ENCODE measurements around the gene P2RY1.
A peak's percentile ranks its signal among the peaks of the same experiment; 100 is the strongest.

P2RY1 gene

GRCh38 chr3:152834776-152835600, at the start of gene P2RY1:
P2RY1 (plus strand) TSS chr3:152835131; CDS start chr3:152835783, 652 bp downstream.
- DNase-seq = peak; percentile 54

DNA sequence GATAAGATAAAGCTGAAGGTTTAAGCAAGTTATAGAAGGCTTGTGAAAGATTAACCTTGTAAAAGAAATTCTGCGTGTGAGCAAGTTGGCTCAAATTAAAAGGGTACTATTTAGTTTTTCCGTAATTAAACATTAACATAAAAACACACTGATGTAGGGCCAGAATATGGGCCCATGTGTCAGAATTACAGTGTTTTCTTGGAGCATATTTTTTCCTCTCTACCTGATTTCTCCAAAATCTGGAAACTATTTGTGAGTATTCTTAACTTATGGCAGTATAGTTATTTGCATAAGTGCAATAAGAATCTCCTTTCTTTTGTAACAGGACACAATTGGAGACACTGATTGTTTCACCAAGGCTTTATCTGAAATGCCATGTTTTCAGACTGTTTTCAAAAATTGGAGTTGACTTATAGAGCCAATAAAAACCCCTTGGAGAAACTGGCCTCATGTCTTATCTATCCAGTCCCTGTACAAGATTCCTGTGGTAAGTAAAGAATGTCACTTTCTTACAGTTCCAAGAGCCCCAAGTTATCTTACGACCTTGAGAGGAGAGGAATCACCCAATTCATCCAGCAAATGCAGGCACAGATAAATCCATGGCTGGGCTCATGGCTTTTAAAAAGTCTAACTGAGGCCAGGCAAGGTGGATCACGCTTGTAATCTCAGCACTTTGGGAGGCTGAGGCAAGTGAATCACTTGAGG, 47.8 kb upstream of the P2RY1 start:
- DNase-seq = no peak

DNA sequence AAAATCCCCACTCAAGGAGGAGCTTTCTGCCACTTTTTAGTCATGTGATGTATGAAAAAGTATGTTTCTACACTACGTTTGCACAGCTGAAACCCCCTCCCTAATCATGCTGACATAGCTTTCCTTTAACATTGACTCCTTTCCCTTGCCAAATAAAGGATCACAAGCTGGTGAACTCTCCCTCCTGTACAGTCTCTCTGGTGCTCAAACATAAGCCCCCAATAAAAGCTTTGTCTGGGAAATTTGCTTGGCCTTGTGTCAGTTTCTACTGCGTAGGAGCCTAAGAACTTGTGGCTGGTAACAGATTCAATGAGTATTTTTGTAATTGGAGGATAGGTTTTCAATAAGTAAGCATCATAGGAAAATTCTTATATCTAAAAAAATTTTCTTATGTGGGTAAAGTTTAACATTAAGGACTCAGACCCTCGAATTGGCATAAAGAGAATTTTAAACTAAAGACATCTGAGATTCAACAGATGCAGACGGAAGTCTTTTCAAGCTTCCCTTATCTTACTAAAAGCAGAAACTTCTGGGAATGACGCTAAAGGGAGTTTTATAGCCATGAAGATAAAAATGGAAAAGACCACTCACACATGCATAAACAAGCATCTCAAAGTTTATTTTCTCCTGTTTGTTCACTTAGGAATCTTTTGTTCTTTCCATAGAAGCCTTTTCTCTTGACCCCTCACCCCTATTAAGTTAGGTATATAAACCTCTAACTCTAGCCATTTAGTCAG, 44.1 kb upstream of the P2RY1 start:
- no peak for DNase-seq

GRCh38 chr3:152793969-152794368, 41.0 kb upstream of the P2RY1 start:
- DNase-seq = no peak

DNA sequence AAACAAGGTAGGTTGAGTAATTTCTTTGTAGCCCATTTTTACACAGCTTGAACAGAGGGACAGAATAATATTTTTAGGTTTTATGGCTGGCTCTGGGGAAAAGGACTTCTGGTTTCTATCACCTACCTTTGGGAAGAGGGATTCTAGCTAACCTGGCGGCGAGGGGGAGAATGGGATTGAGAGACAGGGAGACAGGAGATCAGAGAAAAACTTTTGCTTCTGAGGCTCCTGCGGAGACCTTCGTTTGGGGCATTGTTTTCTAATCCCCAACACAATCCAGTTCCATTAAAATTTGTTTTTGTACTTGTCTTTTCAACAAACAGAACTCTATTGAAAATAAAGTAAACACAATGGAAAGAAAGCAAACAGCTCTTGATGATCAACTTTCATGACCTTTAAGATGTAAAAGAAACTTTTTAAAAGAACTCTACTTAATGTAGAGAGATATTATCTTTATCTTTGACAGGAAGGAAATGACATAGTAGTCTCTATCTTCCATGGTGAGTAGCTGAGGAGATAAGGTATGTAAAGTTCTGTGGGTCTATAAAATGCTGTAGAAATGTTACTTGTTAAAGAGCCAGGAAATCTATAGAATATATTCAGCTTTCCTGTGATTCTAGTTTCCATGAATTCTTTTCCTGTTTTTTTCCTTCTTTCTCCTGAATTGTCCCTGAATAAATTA, 37.0 kb upstream of the P2RY1 start:
- DNase-seq = no peak

DNA sequence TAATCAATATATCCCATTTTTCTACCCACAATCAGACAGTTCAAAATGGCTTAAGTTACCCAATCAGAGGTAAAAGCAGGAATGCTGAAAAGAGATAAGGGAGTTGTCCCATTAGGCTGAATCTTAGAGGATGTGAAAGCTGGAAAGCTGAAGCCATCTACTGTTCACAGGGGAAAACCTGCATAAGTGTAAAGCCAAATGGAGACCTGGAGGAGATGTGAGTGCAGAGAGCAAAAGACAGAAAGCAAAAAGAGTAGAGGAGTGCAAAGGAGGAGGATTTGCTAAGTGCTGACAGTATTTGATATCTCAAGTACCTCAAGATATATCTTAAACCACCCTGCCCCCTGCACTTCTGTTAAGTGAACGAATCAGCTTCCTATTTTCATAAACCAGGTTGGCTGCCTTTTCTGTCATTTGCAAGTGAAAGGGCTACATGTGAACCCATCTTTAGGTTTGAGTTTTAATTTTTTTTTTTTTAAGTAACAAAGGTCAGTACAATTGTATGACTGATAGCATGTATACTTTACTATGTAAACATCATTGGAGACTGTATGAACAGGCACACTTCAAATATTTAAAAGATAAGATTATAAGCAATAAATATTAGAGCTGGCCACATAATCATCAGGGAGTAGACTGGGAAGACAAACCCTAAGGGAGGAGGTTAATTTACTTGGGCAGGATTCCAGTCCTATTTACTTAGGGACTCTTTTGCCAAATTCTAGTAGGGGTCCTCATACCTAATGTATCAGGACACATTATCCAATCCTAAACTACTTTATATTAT, 22.8 kb upstream of the P2RY1 start:
- DNase-seq = no peak

DNA sequence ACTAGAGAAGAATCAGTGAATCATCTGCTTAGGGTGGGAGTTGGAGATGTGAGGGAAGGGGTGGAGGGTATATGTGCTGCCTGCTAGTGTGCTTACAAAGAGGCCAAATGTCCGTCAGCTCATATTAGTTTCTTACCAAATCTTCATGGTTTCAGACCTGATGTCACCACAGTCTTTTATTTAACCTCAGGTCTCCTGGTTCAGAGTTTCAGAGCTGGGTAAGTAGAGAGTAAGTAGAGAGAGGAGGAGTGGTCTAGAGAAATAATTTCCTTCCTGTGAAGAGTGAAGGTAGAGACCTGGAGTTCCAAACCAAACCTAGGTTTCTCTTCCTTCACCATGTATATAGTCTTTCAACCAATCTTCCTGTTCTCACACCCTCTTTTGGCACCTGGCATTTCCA, 17.5 kb upstream of the P2RY1 start:
- DNase-seq = no peak

DNA sequence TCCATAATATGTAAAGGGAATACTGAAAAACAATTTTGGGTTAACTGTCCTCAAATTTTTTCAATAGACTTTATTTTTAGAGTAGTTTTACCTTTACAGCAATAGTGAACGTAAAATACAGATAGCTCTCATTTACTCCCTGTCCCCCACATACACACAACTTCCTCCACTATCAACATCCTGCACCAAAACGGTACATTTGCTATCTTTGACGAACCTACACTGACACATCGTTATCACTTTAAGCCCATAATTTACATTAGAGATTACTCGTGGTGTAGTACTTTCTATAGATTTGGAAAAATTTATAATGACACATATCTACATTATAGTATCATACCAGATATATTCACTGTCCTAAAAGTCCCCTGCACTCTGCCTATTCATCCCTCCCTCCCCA, 16.9 kb upstream of the P2RY1 start:
- DNase-seq = no peak

- no peak for DNase-seq
Observed at GRCh38 chr3:152823173-152823572, 11.8 kb upstream of the P2RY1 start.

- DNase-seq = peak; percentile 24
Observed at GRCh38 chr3:152823781-152824180, 11.2 kb upstream of the P2RY1 start.

DNA sequence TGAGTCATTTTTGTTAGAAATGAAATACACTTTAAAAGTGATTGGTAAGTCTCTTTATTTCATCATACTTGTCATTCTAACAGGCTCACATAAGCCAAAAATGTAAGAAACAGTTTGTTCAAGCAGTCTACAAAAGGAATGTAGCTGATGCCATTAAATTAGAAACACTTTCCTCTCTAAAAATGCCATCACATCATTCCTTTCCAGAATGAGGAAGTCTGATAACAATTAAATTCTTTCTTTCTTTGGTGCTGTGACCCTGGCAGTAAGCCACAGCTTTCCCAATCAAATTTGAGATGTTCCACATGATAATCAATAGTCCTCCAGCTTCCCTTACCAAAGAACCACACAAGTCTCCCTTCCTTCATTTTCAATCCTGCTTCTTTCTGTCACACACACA, 9.4 kb upstream of the P2RY1 start:
- peak; percentile 21 for DNase-seq

GRCh38 chr3:152826476-152826875, 8.5 kb upstream of the P2RY1 start:
- DNase-seq = no peak

DNA sequence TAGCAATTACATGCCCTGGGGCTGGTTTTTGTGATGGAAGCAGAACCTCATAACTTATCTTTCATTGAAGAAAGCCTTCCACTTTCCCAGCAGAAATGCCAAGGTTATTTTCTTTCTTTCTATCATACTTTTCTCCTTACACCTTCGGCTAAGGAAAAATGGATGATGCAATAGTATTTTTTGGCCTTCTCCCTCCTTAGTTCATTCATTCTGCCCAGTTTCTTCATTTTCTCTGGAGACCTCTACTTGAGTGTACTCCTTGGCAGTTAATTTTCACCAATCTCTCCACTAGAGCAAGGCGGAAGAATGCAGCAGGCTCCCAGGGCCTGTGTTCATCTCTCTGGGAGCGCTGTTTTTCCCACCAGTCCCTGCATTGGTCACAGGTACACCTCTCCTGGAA, 7.6 kb upstream of the P2RY1 start:
- no peak for DNase-seq

GRCh38 chr3:152828075-152828840, 6.7 kb upstream of the P2RY1 start:
- no peak for DNase-seq

DNA sequence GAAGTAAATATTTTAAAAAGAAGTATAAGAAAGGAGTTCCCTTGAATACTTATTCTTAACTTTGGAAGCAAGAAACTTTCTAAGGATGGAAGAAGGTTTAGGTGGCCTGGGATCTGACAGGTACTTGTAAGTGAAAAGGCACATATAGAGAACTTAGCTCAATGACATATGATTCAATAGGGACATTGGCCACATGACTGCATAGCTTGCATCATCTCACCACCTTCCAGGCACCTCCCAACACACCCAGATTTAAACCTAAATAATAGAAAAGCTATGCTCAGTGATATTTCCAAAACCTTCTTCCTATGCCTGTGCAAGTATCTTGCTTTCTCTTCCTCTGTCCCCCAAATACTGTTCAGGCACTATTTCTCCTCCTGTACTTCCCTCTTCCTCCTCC, 4.7 kb upstream of the P2RY1 start:
- DNase-seq = no peak

DNA sequence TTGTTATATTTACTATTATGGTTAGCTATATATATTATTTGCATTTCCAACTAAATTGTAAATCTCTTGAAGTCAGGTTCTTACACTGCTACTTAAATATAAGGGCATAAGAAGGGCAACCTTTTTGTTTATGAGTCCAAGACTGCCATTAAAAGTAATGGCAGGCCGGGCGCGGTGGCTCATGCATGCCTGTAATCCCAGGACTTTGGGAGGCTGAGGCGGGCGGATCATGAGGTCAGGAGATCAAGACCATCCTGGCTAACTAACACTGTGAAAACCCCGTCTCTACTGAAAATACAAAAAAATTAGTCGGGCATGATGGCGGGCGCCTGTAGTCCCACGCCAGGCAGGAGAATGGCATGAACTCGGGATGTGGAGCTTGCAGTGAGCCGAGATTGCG, 2.9 kb upstream of the P2RY1 start:
- DNase-seq = no peak

- DNase-seq = no peak
Observed at GRCh38 chr3:152833089-152833488, 1.8 kb upstream of the P2RY1 start.

GRCh38 chr3:152834191-152834775, 648 bp upstream of the P2RY1 start:
- DNase-seq = no peak

DNA sequence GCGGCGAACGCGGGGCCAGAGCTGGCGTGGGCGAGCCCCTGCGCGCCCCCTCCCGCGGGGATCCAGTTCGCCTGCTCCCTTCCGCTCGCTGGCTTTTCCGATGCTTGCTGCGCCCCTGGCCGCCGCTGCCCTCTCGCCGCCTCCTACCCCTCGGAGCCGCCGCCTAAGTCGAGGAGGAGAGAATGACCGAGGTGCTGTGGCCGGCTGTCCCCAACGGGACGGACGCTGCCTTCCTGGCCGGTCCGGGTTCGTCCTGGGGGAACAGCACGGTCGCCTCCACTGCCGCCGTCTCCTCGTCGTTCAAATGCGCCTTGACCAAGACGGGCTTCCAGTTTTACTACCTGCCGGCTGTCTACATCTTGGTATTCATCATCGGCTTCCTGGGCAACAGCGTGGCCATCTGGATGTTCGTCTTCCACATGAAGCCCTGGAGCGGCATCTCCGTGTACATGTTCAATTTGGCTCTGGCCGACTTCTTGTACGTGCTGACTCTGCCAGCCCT, 721 bp downstream of the P2RY1 start:
- DNase-seq = peak; percentile 3

GRCh38 chr3:152836269-152836668, 1.3 kb downstream of the P2RY1 start:
- no peak for DNase-seq

GRCh38 chr3:152839511-152839910, 4.6 kb downstream of the P2RY1 start:
- DNase-seq = no peak
